Breast epithelium (tissue), 4 donors: ENCODE results near the gene ACOT9. TPM values are rescaled to one million over a fixed set of nuclear protein-coding genes. Genes with fewer than 3 reads are reported as not detected.
"Not testable (repeated sequence)": the region's sequence is repeated elsewhere in the genome, so short reads cannot be mapped to it uniquely, and the experiment has no call there.

Source experiments
- DNase-seq, 2 donors: peaks; one replicate each; pipeline ENCODE4 v3.0.0-alpha.2; 2019; ENCODE audit warnings: low spot score in 2 of 2
- H3K27ac ChIP-seq, 2 donors: fragments of 200-600 bp; sonication (generic) in 1 of 2; one replicate each; pipeline ENCODE4 v1.5.1; 2016 to 2019; ENCODE audit warnings: mild to moderate bottlenecking in 1 of 2
- H3K27me3 ChIP-seq, 2 donors: fragments of 200-600 bp; sonication (generic) in 1 of 2; one replicate each; pipeline versions ENCODE4 v1.5.1 to v1.6.0; 2017 to 2019; ENCODE audit warnings: control low read depth in 1 of 2, mild to moderate bottlenecking in 1 of 2
- H3K36me3 ChIP-seq: fragments of 200-600 bp; one replicate; pipeline ENCODE4 v1.5.1; 2019
- H3K4me1 ChIP-seq, 2 donors: fragments of 200-600 bp; sonication (generic); one replicate each; pipeline ENCODE4 v1.5.1; 2016 to 2019; ENCODE audit warnings: control low read depth in 1 of 2
- H3K4me3 ChIP-seq, 3 donors: fragments of 200-600 bp; sonication (generic); 1 replicate in 2 of 3; 2 replicates in 1 of 3; pipeline ENCODE4 v1.5.1; 2016 to 2019; ENCODE audit warnings: mild to moderate bottlenecking in 3 of 3, moderate library complexity in 2 of 3
- H3K9me3 ChIP-seq, 2 donors: fragments of 200-600 bp; sonication (generic) in 1 of 2; one replicate each; pipeline ENCODE4 v1.5.1; 2016 to 2019; ENCODE audit warnings: control low read depth in 1 of 2
- POLR2A ChIP-seq: fragments of 450-650 bp; IDR thresholded peaks from one replicate; pipeline ENCODE4 v1.6.1; 2016; ENCODE audit warnings: antibody characterized with exemption, mild to moderate bottlenecking, moderate library complexity
- POLR2AphosphoS5 ChIP-seq, 3 donors: sonication (generic); formaldehyde crosslinking; IDR thresholded peaks; one replicate each; pipeline ENCODE4 v1.6.1; 2017; ENCODE audit warnings: antibody characterized with exemption in 3 of 3
- intact Hi-C: fragments of 100-400 bp; cut with DNase I; formaldehyde crosslinking; loops from one replicate; pipeline ENCODE4 v1.15.1; 2023; ENCODE audit warnings: low total_unique reads
- total RNA-seq, 3 donors: library from RNA; depleted of rRNA; stranded (reverse); fragments of >200 nt; gene quantifications; one replicate each; pipeline ENCODE4 v1.1.0, GENCODE V29; 2016
- TF ChIP-seq, protein P1 (sequence below), 3 donors: fragments of 450-650 bp; IDR thresholded peaks; one replicate each; pipeline ENCODE4 v1.5.1; 2016 to 2017; ENCODE audit warnings: antibody characterized with exemption in 3 of 3, mild to moderate bottlenecking in 3 of 3, moderate library complexity in 3 of 3

The ACOT9 gene
- total RNA-seq, 3 donors from 2014 or later, result 38.7 to 42.3 (median 41.0) TPM

DNA sequence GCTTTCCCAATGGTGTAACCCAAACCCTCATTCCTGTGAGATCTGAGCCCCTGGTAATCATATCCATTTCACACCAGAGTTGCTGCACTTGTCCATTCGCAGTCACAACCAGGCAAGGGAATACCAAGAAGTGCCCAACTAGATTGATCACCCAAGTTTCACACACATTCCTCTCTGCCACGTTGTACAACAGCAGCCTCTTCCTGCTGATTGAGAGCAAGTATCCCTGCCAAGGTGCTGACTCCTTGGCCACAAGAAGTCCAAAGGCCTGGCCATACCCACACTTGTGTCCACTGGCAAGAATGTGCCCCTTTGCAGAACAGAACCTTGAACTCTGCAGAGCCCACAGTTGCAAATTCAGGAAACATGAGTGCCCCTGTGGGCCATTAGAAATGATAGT lies 6.5 kb upstream of the ACOT9 start:
- Histone ChIP-seq H3K4me1 (no peaks in the 10 kb centered on the region), H3K9me3 (no peaks in the 10 kb centered on the region), H3K27me3 (peaks cover 0 to 22% of the 10 kb centered on the region in 2 donors), H3K4me3 (no peak overlapping the region), H3K27ac (no peak overlapping the region), H3K36me3 (no peaks in the 10 kb centered on the region)
- intact Hi-C loops, result no loop called here
- DNase-seq, result no peak
- TF ChIP-seq POLR2AphosphoS5 (IDR thresholded peaks at IDR 0.05), result no peak
- TF ChIP-seq, protein P1, sequence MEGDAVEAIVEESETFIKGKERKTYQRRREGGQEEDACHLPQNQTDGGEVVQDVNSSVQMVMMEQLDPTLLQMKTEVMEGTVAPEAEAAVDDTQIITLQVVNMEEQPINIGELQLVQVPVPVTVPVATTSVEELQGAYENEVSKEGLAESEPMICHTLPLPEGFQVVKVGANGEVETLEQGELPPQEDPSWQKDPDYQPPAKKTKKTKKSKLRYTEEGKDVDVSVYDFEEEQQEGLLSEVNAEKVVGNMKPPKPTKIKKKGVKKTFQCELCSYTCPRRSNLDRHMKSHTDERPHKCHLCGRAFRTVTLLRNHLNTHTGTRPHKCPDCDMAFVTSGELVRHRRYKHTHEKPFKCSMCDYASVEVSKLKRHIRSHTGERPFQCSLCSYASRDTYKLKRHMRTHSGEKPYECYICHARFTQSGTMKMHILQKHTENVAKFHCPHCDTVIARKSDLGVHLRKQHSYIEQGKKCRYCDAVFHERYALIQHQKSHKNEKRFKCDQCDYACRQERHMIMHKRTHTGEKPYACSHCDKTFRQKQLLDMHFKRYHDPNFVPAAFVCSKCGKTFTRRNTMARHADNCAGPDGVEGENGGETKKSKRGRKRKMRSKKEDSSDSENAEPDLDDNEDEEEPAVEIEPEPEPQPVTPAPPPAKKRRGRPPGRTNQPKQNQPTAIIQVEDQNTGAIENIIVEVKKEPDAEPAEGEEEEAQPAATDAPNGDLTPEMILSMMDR (IDR thresholded peaks at IDR 0.05), result no peak
- TF ChIP-seq POLR2A, result no peak

GRCh38 chrX:23749129-23749528 lies 6.1 kb upstream of the ACOT9 start:
- intact Hi-C loops, result no loop called here
- TF ChIP-seq, protein P1 (IDR thresholded peaks at IDR 0.05), result no peak
- no peak for TF ChIP-seq POLR2A
- TF ChIP-seq POLR2AphosphoS5 (IDR thresholded peaks at IDR 0.05), result no peak
- DNase-seq, result no peak
- Histone ChIP-seq H3K9me3 (no peaks in the 10 kb centered on the region), H3K27me3 (peaks cover 0 to 20% of the 10 kb centered on the region in 2 donors), H3K4me3 (no peak overlapping the region), H3K36me3 (no peaks in the 10 kb centered on the region), H3K4me1 (no peaks in the 10 kb centered on the region), H3K27ac (no peak overlapping the region)

DNA sequence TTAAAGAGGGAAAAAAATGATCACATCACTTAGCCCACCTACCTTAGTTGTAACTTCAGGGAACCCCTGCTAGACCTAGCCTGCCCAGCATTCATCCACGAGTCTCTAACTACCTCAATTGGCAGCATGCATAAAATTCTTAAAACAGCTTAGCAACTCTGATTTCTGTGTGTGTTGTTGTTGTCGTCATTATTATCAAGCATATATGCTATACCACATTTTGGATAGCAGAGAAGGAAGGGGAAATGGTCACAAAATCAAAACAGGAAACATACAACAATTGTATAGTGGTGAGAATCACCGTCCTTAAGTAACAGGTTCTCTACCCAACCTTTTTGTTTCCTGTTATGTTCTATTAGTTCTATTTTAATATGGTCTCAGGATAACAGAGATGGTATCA lies 2.7 kb upstream of the ACOT9 start:
- no peaks in the 10 kb centered on the region for H3K36me3 ChIP-seq
- no peaks in the 10 kb centered on the region for H3K4me1 ChIP-seq
- H3K4me3 ChIP-seq, result no peak overlapping the region
- H3K27me3 ChIP-seq, result peaks cover 0 to 22% of the 10 kb centered on the region in 2 donors
- intact Hi-C loops, result no loop called here
- no peak overlapping the region for H3K27ac ChIP-seq
- DNase-seq, result no peak
- H3K9me3 ChIP-seq, result no peaks in the 10 kb centered on the region
- TF ChIP-seq POLR2AphosphoS5 (IDR thresholded peaks at IDR 0.05) (no peak), POLR2A (no peak)
- TF ChIP-seq, protein P1 (IDR thresholded peaks at IDR 0.05), result no peak

DNA sequence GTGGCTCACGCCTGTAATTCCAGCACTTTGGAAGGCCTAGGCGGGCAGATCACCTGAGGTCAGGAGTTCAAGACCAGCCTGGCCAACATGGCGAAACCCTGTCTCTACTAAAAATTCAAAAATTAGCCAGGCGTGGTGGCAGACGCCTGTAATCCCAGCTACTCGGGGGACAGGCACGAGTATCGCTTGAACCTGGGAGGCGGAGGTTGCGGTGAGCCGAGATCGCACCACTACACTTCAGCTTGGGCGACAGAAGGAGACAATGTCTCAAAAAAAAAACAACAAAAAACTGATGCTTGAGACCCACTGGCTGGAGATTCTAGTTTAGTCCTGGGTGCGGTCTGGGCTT lies 521 bp upstream of the ACOT9 start:
- H3K9me3 ChIP-seq, intact Hi-C loops, H3K36me3 ChIP-seq, DNase-seq, H3K4me1 ChIP-seq: not testable (repeated sequence)
- Histone ChIP-seq H3K4me3 (peak overlapping the region in 2 of 3 donors; percentile 62 to 71), H3K27ac (peak overlapping the region; percentile 89 to 94), H3K27me3 (peaks cover 0 to 10% of the 10 kb centered on the region in 2 donors)

- peak overlapping the region; percentile 89 to 94 for H3K27ac ChIP-seq
- H3K36me3 ChIP-seq, result no peaks in the 10 kb centered on the region
- H3K4me1 ChIP-seq, result no peaks in the 10 kb centered on the region
- peaks cover 0 to 10% of the 10 kb centered on the region in 2 donors for H3K27me3 ChIP-seq
- peak overlapping the region; percentile 62 to 71 (median 70) for H3K4me3 ChIP-seq
- DNase-seq, result peak in 1 of 2 donors; percentile 71
- H3K9me3 ChIP-seq, result no peaks in the 10 kb centered on the region
- TF ChIP-seq POLR2AphosphoS5 (IDR thresholded peaks at IDR 0.05), result peak in 1 of 3 donors; percentile 50
- TF ChIP-seq, protein P1 (IDR thresholded peaks at IDR 0.05), result no peak
- intact Hi-C loops, result no loop called here
Observed at GRCh38 chrX:23742174-23742696, 841 bp downstream of the ACOT9 start.

DNA sequence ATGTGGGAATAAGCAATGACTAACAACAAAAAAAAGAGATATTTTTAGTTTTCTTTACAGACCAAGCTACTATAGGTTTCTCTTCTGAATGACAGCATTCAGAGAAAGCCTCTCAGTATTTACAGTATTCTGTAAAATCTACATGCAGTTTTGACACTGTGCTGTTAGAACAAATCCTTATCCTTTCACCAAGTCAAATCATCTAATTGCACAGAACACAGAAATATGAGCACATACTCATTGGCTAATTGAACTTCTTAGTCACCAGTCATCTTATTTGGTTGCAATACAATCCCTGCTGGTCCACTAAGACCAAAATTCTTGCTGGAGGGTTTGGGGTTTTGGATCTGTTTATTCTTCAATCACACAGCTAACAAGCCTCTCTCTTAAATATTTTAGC lies 5.7 kb downstream of the ACOT9 start:
- H3K4me3 ChIP-seq, result no peak overlapping the region
- H3K27ac ChIP-seq, result no peak overlapping the region
- peaks cover 0 to 3% of the 10 kb centered on the region in 2 donors for H3K27me3 ChIP-seq
- no peak for DNase-seq
- no peaks in the 10 kb centered on the region for H3K4me1 ChIP-seq
- no peak for TF ChIP-seq POLR2AphosphoS5 (IDR thresholded peaks at IDR 0.05)
- no peaks in the 10 kb centered on the region for H3K9me3 ChIP-seq
- intact Hi-C loops, result no loop called here
- no peaks in the 10 kb centered on the region for H3K36me3 ChIP-seq
